AG08396 (cell line): ENCODE results near the gene LSM7.
A peak's percentile ranks its signal among the peaks of the same experiment; 100 is the strongest.

Experiments
- DNase-seq: peaks from one replicate; pipeline ENCODE4 v3.0.0; 2012; ENCODE audit warnings: low spot score, mixed read lengths

LSM7 gene

GRCh38 chr19:2276429-2276986, 51.9 kb downstream of the LSM7 start:
- no peak for DNase-seq

- DNase-seq: no peak
Observed at GRCh38 chr19:2275588-2276428, 52.6 kb downstream of the LSM7 start.

DNA sequence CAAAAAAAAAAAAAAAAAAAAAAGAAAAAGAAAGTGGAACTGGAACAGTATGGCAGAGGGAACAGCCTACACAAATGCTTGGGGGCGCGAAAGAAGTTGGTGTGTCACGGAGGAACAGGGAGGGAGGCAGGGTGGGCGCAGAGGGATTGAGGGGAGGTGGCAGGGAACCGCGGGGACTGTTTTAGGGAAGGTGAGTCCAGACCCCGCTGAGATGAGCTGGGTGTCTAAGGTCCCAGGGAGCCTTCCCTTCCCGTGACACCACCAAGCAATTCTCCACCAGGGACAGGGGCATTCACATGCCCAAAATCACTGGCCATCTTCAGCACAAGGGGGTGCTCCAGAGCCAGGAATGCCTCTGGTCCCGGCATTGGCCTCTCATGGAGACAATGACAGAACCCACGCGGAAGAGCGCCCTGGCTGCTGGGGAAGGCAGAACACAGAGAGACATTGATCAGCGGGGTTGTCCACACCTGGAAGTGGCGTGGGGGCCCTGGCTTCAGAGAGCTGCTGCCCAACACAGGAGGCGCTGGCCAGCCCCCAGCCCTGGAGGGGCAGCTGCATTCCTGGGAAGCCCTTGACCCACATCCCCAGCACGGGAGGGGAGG, 53.4 kb downstream of the LSM7 start:
- peak; percentile 85 for DNase-seq

DNA sequence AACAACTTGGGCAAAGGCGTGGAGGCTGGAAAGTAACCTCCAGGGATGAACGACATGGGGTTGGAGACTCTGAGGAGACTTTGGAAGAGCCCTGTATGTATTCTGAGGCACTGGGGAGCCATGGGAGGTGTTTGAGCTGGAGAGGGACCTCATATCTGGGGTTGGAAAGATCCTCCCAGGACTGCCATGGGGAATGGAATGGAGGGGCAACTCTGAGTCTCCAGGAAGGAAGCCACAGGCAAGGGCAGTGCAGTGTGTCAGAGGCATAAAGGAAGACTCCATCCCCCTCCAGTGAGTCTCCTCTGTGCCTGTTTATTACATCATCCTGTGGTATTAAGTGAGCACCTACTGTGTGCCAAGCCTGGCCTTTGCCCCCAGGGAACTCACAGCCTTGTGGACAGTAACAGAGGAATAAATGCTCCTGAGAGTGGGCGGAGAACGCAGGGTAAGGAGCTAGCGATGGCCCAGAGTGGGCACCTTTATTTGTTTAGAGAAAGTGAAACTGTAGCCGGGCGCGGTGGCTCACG, 54.1 kb downstream of the LSM7 start:
- no peak for DNase-seq

DNA sequence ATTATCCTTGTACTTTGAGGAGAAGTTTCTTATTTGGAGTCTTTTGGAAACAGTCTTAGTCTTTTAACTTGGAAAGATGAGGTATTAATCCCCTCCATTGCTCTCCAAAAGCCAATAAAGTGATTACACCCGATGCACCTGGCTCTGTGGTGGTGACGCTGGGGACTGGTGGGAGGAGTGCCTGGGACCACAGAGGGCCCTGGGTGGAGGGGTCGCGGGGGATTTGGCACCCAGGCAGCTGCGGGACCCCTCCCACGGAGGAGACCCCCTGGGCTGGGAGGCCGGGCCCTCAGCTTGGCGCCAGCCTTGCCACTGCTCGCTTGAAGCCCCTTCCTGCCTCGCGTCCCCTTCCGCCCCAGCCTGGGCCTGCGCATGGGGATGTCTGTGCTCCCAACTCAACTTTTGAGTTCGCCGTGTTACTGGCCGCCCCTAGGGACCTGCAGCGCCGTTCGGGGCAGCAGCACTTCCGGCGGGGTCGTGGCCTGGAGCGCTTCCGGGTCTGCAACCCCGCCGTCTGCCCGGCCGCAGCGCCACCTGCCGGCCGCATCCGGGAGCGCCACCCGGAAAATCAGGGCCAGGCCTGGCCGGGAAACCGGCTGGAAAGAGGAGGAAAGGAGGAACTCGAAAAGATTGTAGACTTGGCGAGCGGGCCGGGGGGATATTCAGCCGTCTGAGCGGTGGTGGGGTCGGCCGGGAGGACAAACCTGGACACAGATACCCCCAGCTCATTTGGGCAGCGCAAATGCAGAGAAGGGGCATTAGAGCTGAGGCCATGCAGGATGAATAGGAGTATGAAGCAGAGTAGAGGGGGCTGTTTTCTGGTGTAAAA, 54.8 kb downstream of the LSM7 start:
- DNase-seq: peak; percentile 88
